Measurements from ENCODE around the gene DGCR8. TPM values are rescaled to one million over a fixed set of nuclear protein-coding genes. Genes with fewer than 3 reads are reported as not detected.
"Not testable (repeated sequence)": the region's sequence is repeated elsewhere in the genome, so short reads cannot be mapped to it uniquely, and the experiment has no call there.

Gene DGCR8
- total RNA-seq, 1 donor from 2014 or later = 40.9 TPM

GRCh38 chr22:20149257-20150250 lies 69.5 kb downstream of the DGCR8 start:
- no peak for DNase-seq (ENCODE audit: extremely low read depth, low read depth, low spot score)

- DNase-seq (ENCODE audit: extremely low read depth, low read depth, low spot score) = no peak
These were observed 70.6 kb downstream of the DGCR8 start, which contains the start of gene CCDC188 for GRCh38 chr22:20150381-20151275. TSS of gene CCDC188 (minus strand) at chr22:20151055. CDS start at chr22:20150986, 69 bp downstream.

- no peak for DNase-seq (ENCODE audit: extremely low read depth, low read depth, low spot score)
These were observed 71.2 kb downstream of the DGCR8 start for GRCh38 chr22:20151276-20151588.

DNA sequence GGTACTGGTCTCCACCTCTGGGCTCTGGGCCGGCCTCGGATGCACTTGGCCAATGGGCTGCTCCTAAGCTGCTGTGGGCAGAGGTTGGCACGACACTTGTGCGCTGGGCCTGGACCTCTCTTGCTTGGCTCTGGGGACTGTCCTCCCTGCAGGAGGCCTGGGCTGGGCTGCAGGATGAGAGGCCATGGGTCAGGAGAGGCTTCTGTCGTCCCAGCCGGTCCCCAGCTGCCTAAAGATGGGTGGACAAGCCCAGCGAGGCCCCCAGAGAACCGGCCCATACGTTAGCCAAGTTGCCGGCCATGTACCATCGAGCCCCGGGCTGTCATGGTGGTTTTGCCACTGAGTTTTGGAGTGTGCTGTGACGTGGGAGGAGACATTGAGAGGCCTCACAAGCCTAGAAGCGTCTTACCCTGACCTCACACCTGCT lies 72.4 kb downstream of the DGCR8 start:
- no peak for DNase-seq (ENCODE audit: extremely low read depth, low read depth, low spot score)

- no peak for DNase-seq (ENCODE audit: extremely low read depth, low read depth, low spot score)
These were observed 73.9 kb downstream of the DGCR8 start for GRCh38 chr22:20153945-20154344.

GRCh38 chr22:20154602-20155187 lies 74.7 kb downstream of the DGCR8 start:
- no peak for DNase-seq (ENCODE audit: extremely low read depth, low read depth, low spot score)

- DNase-seq (ENCODE audit: extremely low read depth, low read depth, low spot score) = peak; percentile 22
These were observed 75.4 kb downstream of the DGCR8 start for GRCh38 chr22:20155330-20156041.

GRCh38 chr22:20156042-20156389 lies 76.0 kb downstream of the DGCR8 start:
- DNase-seq (ENCODE audit: extremely low read depth, low read depth, low spot score) = no peak

- no peak for DNase-seq (ENCODE audit: extremely low read depth, low read depth, low spot score)
These were observed 76.8 kb downstream of the DGCR8 start for GRCh38 chr22:20156611-20157429.

GRCh38 chr22:20157430-20158183 lies 77.6 kb downstream of the DGCR8 start:
- no peak for DNase-seq (ENCODE audit: extremely low read depth, low read depth, low spot score)

GRCh38 chr22:20158391-20159036 lies 78.5 kb downstream of the DGCR8 start:
- DNase-seq (ENCODE audit: extremely low read depth, low read depth, low spot score) = no peak

GRCh38 chr22:20159076-20159475 lies 79.0 kb downstream of the DGCR8 start:
- no peak for DNase-seq (ENCODE audit: extremely low read depth, low read depth, low spot score)

DNA sequence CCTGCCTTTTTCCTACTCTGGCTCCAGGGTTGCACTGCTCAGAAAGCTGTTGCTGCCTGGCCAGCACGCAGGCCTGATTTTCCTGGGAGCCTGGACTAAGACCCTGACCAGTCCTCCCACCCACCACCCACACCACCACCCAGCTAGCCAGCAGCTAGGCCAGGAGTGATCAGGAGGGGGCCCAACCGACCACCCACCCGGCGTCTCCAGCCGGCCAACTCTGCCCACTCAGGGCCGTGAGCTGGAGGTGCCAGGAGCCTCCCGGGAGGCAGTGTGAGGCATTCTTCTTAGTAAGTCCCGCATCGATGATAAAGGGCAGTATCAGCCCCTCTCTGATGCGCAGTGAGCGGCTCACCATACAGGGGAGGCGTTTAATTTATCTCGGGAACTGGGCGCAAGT lies 79.5 kb downstream of the DGCR8 start:
- not testable (repeated sequence) for DNase-seq (ENCODE audit: extremely low read depth, low read depth, low spot score)

- DNase-seq (ENCODE audit: extremely low read depth, low read depth, low spot score) = no peak
These were observed 80.0 kb downstream of the DGCR8 start for GRCh38 chr22:20160041-20160440.

Measured in glomerular endothelial cell (primary cell).